Activated T-helper 2 cell treated with anti-CD3 and anti-CD28 coated beads, Interferon-gamma antibody, Interleukin-2, Interleukin-4, amounts not matched to agents 10 μg/mL and 5 μg/mL and 100 μg/mL, durations not matched to agents 14 hours and 24 hours and 36 hours (primary cell): Measurements from ENCODE around the gene GNB2. TPM values are rescaled to one million over a fixed set of nuclear protein-coding genes. Genes with fewer than 3 reads are reported as not detected.
A peak's percentile ranks its signal among the peaks of the same experiment; 100 is the strongest.

ENCODE experiments used
- DNase-seq: peaks from one replicate; pipeline ENCODE4 v3.0.0; 2021; ENCODE audit warnings: low spot score
- H3K27ac Mint-ChIP-seq: one replicate; pipeline ENCODE4 v1.8.0; 2021; ENCODE audit warnings: mixed read lengths
- H3K27me3 Mint-ChIP-seq: one replicate; pipeline ENCODE4 v1.8.0; 2021; ENCODE audit warnings: low read depth, mixed read lengths
- H3K36me3 Mint-ChIP-seq: one replicate; pipeline ENCODE4 v1.8.0; 2021; ENCODE audit warnings: low read depth, mixed read lengths
- H3K4me1 Mint-ChIP-seq: one replicate; pipeline ENCODE4 v1.8.0; 2021; ENCODE audit warnings: low read depth, mixed read lengths
- H3K4me3 Mint-ChIP-seq: one replicate; pipeline ENCODE4 v1.8.0; 2021; ENCODE audit warnings: low read depth, mild to moderate bottlenecking, moderate library complexity, mixed read lengths
- H3K9me3 Mint-ChIP-seq: one replicate; pipeline ENCODE4 v1.8.0; 2021; ENCODE audit warnings: mixed read lengths
- intact Hi-C: fragments of 100-400 bp; cut with micrococcal nuclease; formaldehyde crosslinking; loops from one replicate; pipeline ENCODE4 v1.15.1; 2023
- total RNA-seq: library from RNA; stranded (reverse); gene quantifications from 2 replicates; pipeline ENCODE4 v1.2.3, GENCODE V29; 2022

The GNB2 gene
- total RNA-seq, 1 donor from 2014 or later, result 221 TPM

DNA sequence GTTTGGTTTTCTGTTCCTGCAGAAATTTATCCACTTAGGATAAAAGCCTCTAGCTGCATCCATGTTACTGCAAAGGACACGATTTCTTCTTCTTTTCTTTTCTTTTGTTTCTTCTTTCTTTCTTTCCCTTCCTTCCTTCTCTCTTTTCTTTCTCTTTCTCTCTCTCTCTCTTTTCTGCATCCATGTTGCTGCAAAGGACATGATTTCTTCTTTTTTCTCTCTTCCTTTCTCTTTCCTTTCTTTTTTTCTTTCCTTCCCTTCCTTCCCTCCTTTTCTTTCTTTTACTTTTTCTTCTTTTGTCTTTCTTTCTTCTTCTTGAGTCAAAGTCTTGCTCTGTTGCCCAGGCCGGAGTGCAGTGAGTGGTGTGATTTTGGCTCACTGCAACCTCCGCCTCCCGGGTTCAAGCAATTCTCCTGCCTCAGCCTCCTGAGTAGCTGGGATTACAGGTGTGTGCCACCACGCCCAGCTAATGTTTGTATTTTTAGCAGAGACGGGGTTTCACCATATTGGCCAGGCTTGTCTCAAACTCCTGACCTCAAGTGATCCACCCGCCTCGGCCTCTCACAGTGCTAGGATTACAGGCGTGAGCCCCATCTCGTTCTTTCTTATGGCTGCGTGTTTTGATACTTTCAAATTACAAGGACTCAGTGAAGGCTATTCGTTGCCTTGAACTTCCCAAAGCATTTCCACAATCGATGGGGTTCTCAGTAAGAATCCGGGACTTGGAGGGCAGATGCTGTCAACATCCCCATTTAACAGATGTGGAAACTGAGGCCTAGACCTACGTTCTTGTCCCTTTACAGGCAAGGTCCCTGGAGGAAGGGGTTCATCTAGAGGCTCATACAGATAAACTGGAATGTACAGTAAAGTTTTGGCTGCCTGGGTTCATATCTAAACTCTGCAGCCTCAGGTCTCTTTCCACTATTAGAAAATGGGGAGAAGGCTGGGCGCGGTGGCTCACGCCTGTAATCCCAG is 1.9 kb upstream of the GNB2 start:
- no peak for DNase-seq
- intact Hi-C loops, result loop anchor here (2.0 to 10.0 kb wide), 3 partner anchors 15 to 197 kb away; partner anchors contain the start of genes ACTL6B and TSC22D4
- H3K36me3 Mint-ChIP-seq, result peaks cover 3% of the 10 kb centered on the region
- peaks cover 3% of the 10 kb centered on the region for H3K4me1 Mint-ChIP-seq
- H3K27me3 Mint-ChIP-seq, result peaks cover 16% of the 10 kb centered on the region
- H3K9me3 Mint-ChIP-seq, result no peaks in the 10 kb centered on the region
- H3K27ac Mint-ChIP-seq, result no peak overlapping the region
- no peak overlapping the region for H3K4me3 Mint-ChIP-seq

DNA sequence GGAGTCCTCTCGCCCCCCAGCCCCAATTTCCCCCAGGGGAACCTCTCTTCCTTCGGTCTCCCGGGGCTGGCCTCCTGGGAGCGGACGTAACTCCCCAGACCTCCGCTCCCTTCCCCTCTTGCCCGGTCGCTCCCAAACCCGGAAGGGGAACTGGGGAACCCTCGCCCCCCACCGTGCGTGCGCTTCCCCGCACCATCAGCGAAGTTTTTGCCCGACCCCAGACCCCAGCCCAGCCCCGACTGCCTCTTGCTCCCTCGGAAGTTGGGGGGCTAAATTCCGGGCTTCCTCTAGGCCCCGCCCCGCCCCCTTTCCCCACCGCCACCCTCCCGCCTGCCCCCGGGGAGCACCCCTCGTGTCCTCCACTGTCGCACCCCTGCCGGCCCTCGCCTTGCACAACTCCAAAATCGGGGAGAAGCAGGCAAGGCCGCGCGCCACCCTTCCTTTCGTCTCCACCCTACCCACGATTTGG is 436 bp downstream of the GNB2 start:
- DNase-seq, result no peak
- H3K27me3 Mint-ChIP-seq, result peaks cover 12% of the 10 kb centered on the region
- peak overlapping the region; percentile 91 for H3K27ac Mint-ChIP-seq
- H3K9me3 Mint-ChIP-seq, result no peaks in the 10 kb centered on the region
- H3K36me3 Mint-ChIP-seq, result peaks cover 15% of the 10 kb centered on the region
- H3K4me1 Mint-ChIP-seq, result peaks cover 6% of the 10 kb centered on the region
- peak overlapping the region; percentile 94 for H3K4me3 Mint-ChIP-seq
- intact Hi-C loops, result loop anchor here (1.0 to 10.0 kb wide), 9 partner anchors 17 to 245 kb away; partner anchors contain the start of genes ACTL6B, GIGYF1, MEPCE and MOSPD3

DNA sequence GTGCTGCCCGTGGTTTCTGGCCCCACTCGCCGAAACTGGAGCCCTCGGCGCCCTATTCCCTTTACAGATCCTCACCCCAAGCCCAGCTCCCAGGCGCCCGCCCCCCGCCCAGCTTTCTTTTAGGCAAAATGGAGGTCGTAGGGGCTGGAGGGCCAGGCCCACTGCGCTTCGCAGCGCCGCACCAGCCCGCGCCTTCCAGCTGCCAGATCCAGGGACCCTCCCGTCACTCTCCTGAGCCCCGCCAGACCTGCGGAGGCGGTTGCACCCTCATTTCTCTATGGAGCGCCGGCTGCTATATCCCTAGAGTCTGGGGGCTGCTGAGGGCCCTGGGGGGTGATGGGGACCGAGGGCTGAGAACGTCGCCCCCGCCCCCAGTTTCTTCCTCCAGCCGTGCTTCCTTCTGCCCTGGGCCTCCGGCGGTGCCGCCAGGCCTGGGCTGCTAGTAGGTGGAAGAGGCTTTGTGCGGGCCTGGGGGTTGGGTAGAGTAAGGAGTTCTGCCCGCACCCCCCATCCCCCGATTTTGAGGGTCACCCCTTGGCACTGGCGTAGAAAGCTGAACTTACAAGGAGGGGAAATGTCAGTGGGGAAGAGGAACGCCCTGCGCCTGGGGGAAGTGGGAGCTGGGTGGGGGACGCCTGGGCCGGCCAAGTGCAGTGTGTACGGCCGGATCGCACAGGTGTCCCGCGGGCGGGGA is 1.0 kb downstream of the GNB2 start:
- H3K4me3 Mint-ChIP-seq, result peak overlapping the region; percentile 94
- H3K27ac Mint-ChIP-seq, result peak overlapping the region; percentile 91
- no peak for DNase-seq
- H3K36me3 Mint-ChIP-seq, result peaks cover 21% of the 10 kb centered on the region
- no peaks in the 10 kb centered on the region for H3K9me3 Mint-ChIP-seq
- H3K27me3 Mint-ChIP-seq, result peaks cover 10% of the 10 kb centered on the region
- intact Hi-C loops, result loop anchor here (1.0 to 10.0 kb wide), 3 partner anchors 88 to 200 kb away; partner anchors contain the start of genes FBXO24, LRCH4 and TSC22D4
- peaks cover 6% of the 10 kb centered on the region for H3K4me1 Mint-ChIP-seq

DNA sequence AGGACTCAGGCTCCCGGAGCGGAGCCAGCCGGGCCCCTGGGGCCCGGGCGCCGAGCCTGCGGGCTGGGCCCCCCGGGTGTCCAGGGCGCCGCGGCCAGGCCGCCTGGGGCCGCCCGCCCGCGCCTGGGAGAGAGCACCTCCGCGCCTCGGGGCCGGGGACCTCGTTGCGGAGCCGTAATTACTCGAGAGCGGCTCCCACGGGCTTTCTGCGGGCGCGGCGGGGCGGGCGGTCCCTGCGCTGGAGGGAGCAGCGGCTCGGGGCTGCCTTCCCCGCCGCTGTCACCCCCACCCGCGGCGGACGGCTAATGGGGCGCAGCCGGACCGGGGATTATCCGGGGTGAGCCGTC is 1.5 kb downstream of the GNB2 start:
- no peak for DNase-seq
- Mint-ChIP-seq H3K4me1 (peaks cover 7% of the 10 kb centered on the region), H3K9me3 (no peaks in the 10 kb centered on the region), H3K36me3 (peaks cover 26% of the 10 kb centered on the region), H3K27ac (no peak overlapping the region), H3K4me3 (peak overlapping the region; percentile 87), H3K27me3 (peaks cover 7% of the 10 kb centered on the region)
- intact Hi-C loops, result loop anchor here (1.0 to 10.0 kb wide), 3 partner anchors 89 to 200 kb away; partner anchors contain the start of genes FBXO24, LRCH4 and TSC22D4

DNA sequence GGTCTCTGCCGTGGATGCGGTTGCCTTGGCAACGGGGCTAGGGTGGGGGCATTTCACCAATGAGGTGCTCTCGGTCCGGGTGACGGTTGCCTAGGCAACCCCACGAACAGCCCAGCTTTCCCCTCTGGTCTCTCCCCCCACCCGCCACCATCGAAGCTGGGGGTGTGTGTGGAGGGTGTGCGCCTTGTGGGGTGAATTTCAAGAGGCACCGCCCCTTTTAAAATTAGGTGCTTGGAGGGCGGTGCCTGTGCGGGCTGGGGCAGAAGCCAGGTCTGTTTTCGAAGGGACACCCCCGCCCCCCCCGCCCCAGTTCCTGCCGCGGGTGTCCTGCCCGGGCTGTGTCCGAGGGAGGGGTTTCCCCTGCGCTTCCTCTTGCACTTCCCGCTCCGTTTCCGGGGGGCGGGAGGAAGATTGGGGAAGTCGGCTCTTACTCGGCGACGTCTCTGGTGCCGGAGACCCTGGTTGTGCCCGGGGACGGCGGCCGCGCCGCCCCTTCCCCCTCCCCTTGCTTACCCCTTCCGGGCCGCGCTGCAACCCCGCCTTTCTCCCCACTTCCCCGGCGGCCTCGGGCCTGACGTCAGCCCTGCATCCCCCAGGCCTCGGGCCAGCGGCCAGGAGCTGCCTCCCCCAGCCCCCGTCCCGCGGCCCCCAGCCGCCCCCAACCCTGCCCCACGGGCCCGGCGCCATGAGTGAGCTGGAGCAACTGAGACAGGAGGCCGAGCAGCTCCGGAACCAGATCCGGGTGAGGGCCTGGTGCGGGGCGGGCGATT is 2.2 kb downstream of the GNB2 start:
- Mint-ChIP-seq H3K9me3 (no peaks in the 10 kb centered on the region), H3K4me3 (peak overlapping the region; percentile 87), H3K36me3 (peaks cover 29% of the 10 kb centered on the region), H3K27me3 (peaks cover 5% of the 10 kb centered on the region), H3K27ac (peak overlapping the region; percentile 74), H3K4me1 (peaks cover 9% of the 10 kb centered on the region)
- intact Hi-C loops, result loop anchor here (1.0 to 10.0 kb wide), 3 partner anchors 89 to 201 kb away; partner anchors contain the start of genes FBXO24, LRCH4 and TSC22D4
- peak; percentile 86 for DNase-seq

DNA sequence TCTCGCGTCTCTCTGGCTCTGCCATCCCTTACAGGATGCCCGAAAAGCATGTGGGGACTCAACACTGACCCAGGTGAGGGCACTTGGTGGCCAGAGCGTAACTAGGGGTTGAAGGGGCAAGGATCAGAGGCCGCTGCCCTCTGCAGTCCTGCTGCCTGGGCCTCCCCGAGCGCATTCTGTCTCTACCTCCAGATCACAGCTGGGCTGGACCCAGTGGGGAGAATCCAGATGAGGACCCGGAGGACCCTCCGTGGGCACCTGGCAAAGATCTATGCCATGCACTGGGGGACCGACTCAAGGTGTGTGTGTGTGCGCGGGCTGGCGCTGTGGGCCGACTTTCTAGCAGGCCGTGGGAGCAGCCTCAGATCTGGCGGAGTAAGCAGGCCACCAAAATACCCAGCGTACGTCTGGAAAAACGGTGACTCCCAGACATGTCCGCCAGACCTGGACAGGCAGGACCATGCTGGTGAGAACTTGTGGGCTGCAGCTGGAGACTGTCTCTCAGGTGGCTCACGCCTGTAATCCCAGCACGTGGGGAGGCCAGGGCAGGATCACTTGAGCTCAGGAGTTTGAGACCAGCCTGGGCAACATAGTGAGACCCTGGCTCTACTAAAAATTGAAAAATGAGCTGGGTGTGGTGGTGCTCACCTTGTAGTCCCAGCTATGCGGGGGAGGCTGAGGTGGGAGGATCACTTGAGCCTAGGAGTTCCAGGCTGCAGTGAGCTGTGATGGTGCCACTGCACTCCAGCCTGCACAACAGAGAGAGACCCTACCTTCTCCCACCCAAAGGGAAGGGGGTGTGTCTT is 3.2 kb downstream of the GNB2 start:
- Mint-ChIP-seq H3K4me3 (peak overlapping the region; percentile 75), H3K9me3 (no peaks in the 10 kb centered on the region), H3K27ac (peak overlapping the region; percentile 74), H3K27me3 (no peaks in the 10 kb centered on the region), H3K4me1 (peaks cover 11% of the 10 kb centered on the region), H3K36me3 (peaks cover 30% of the 10 kb centered on the region)
- DNase-seq, result no peak
- intact Hi-C loops, result loop anchor here (10.0 kb wide), 2 partner anchors 132 to 202 kb away; partner anchors contain the start of gene TSC22D4

DNA sequence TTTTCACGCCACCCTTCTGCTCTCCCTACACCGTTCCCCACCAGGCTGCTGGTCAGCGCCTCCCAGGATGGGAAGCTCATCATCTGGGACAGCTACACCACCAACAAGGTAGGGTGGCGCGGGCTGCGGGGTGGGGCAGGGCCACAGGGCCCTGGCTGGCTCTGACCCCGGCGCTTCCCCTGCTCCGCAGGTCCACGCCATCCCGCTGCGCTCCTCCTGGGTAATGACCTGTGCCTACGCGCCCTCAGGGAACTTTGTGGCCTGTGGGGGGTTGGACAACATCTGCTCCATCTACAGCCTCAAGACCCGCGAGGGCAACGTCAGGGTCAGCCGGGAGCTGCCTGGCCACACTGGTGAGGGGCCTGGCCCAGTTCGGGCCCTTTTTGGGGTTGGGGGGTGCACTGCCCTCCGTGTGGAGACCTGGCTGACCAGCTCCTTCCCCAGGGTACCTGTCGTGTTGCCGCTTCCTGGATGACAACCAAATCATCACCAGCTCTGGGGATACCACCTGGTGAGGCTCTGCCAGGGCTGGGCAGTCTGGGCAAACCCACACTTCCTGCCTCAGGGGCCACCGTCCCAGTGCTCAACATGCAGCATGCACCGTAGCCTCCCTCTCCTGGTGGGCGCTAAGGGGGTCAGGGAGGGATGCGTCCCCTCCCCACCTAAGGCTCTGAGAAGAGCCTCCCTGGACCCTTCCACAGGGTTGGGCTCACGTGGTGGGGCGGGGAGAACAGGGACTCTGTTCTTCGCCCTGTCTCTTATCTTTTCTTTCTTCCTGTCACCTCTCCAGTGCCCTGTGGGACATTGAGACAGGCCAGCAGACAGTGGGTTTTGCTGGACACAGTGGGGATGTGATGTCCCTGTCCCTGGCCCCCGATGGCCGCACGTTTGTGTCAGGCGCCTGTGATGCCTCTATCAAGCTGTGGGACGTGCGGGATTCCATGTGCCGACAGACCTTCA is 4.0 kb downstream of the GNB2 start:
- H3K4me3 Mint-ChIP-seq, result peak overlapping the region; percentile 66
- DNase-seq, result no peak
- peaks cover 11% of the 10 kb centered on the region for H3K4me1 Mint-ChIP-seq
- H3K27me3 Mint-ChIP-seq, result no peaks in the 10 kb centered on the region
- H3K36me3 Mint-ChIP-seq, result peaks cover 33% of the 10 kb centered on the region
- intact Hi-C loops, result loop anchor here (10.0 kb wide), 2 partner anchors 133 to 203 kb away; partner anchors contain the start of gene TSC22D4
- H3K9me3 Mint-ChIP-seq, result no peaks in the 10 kb centered on the region
- H3K27ac Mint-ChIP-seq, result no peak overlapping the region

DNA sequence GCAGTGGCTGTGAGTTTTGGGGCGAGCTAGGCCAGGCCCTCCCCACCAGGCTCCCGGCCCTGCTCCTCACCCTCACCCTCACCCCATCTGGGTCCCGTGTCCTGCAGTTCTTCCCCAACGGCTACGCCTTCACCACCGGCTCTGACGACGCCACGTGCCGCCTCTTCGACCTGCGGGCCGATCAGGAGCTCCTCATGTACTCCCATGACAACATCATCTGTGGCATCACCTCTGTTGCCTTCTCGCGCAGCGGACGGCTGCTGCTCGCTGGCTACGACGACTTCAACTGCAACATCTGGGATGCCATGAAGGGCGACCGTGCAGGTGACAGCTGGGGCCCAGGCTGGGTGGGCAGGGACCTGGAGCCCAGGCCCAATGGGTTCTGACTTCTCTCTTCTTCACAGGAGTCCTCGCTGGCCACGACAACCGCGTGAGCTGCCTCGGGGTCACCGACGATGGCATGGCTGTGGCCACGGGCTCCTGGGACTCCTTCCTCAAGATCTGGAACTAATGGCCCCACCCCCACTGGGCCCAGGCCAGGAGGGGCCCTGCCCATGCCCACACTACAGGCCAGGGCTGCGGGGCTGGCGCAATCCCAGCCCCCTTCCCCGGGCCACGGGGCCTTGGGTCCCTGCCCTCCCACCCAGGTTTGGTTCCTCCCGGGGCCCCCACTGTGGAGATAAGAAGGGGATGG is 4.9 kb downstream of the GNB2 start:
- H3K36me3 Mint-ChIP-seq, result peaks cover 36% of the 10 kb centered on the region
- peak overlapping the region; percentile 28 for H3K27ac Mint-ChIP-seq
- no peak for DNase-seq
- no peaks in the 10 kb centered on the region for H3K27me3 Mint-ChIP-seq
- no peak overlapping the region for H3K4me3 Mint-ChIP-seq
- no peaks in the 10 kb centered on the region for H3K9me3 Mint-ChIP-seq
- intact Hi-C loops, result loop anchor here (10.0 kb wide), 2 partner anchors 134 to 204 kb away; partner anchors contain the start of gene TSC22D4
- H3K4me1 Mint-ChIP-seq, result peaks cover 11% of the 10 kb centered on the region

DNA sequence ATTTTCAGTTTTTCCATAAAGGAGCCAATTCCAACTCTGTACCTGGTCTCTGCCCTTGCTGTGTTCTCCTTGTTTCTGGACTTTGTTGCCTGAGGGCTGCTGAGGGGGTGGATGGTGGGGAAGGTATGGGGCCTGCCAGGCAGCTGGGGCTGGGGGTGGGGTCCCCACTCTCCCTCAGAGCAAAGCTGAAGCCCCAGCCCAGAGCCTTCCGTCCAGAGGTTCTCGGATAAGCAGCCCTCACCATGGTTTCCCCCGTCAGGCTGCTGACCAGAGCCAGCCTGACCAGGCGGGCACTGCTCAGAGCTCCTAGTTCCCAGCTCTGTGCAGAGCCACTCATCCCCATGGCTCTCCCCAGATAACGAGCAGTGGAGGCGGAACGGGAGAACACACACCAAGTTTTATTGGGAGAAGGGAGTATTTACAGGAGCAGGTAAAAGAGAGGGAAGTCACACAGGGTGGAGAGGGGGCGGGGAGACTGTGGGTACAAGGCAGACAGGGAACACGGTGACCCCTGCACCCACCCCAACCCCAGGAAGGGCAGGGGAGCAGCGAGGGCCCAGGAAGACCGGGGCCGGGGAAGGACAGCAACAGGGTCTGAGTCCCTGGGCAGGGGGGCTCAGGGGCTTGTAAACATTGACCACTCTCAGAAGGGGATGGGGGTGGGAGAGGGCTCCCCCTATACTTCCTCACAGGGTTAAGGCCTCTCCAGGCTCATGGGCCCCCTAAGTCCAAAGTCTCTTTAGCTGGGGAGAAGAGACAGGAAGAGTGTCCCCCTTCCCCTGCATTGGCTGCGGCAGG is 5.8 kb downstream of the GNB2 start:
- Mint-ChIP-seq H3K36me3 (peaks cover 38% of the 10 kb centered on the region), H3K4me1 (peaks cover 11% of the 10 kb centered on the region)
- intact Hi-C loops, result loop anchor here (10.0 kb wide), 2 partner anchors 135 to 205 kb away; partner anchors contain the start of gene TSC22D4

More for the DNA sequence above, 5.8 kb downstream of the GNB2 start:
- H3K27me3 Mint-ChIP-seq, result no peaks in the 10 kb centered on the region
- DNase-seq, result no peak
- H3K27ac Mint-ChIP-seq, result no peak overlapping the region
- no peaks in the 10 kb centered on the region for H3K9me3 Mint-ChIP-seq
- H3K4me3 Mint-ChIP-seq, result no peak overlapping the region
